Ishikawa (cell line): Measurements from ENCODE around the gene QPRT.

ENCODE experiments used
- CEBPB ChIP-seq: IDR thresholded peaks from 2 replicates; pipeline ENCODE4 v1.6.1; 2012
- EP300 ChIP-seq: IDR thresholded peaks from 2 replicates; pipeline ENCODE4 v1.6.1; 2012; ENCODE audit warnings: borderline replicate concordance
- YY1 ChIP-seq: IDR thresholded peaks from 2 replicates; pipeline ENCODE4 v1.6.1; 2012; ENCODE audit warnings: low read depth
- ZBTB7A ChIP-seq: IDR thresholded peaks from 2 replicates; pipeline ENCODE4 v1.6.1; 2012; ENCODE audit warnings: low read depth
- TF ChIP-seq, protein P1 (sequence below): IDR thresholded peaks from 2 replicates; pipeline ENCODE4 v1.6.1; 2012
- TF ChIP-seq, protein P2 (sequence below): IDR thresholded peaks from 2 replicates; pipeline ENCODE4 v1.6.1; 2012; ENCODE audit warnings: low read depth, mild to moderate bottlenecking

DNA sequence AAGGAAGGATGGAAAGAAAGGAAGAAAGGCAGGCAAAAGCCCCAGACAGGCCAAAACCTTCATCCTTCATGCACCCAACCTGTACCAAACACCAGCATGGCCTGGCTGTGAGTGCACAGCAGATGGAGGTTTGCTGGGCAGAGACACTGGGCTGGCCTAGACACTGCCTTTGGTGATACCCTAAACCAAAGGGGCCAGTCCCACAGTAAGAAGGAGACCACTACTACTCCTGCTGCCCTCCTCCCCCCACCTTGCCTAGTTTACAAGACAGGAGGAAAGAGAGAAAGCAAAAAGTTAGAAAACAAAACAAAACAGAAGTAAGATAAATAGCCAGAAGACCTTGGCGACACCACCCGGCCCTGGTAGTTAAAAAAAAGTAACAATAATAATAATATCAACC, 19.1 kb downstream of the QPRT start:
- TF ChIP-seq, protein P1, sequence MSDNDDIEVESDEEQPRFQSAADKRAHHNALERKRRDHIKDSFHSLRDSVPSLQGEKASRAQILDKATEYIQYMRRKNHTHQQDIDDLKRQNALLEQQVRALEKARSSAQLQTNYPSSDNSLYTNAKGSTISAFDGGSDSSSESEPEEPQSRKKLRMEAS, result no peak
- TF ChIP-seq ZBTB7A (no peak), CEBPB (no peak), EP300 (no peak), YY1 (no peak)
- TF ChIP-seq, protein P2, sequence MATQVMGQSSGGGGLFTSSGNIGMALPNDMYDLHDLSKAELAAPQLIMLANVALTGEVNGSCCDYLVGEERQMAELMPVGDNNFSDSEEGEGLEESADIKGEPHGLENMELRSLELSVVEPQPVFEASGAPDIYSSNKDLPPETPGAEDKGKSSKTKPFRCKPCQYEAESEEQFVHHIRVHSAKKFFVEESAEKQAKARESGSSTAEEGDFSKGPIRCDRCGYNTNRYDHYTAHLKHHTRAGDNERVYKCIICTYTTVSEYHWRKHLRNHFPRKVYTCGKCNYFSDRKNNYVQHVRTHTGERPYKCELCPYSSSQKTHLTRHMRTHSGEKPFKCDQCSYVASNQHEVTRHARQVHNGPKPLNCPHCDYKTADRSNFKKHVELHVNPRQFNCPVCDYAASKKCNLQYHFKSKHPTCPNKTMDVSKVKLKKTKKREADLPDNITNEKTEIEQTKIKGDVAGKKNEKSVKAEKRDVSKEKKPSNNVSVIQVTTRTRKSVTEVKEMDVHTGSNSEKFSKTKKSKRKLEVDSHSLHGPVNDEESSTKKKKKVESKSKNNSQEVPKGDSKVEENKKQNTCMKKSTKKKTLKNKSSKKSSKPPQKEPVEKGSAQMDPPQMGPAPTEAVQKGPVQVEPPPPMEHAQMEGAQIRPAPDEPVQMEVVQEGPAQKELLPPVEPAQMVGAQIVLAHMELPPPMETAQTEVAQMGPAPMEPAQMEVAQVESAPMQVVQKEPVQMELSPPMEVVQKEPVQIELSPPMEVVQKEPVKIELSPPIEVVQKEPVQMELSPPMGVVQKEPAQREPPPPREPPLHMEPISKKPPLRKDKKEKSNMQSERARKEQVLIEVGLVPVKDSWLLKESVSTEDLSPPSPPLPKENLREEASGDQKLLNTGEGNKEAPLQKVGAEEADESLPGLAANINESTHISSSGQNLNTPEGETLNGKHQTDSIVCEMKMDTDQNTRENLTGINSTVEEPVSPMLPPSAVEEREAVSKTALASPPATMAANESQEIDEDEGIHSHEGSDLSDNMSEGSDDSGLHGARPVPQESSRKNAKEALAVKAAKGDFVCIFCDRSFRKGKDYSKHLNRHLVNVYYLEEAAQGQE, result no peak
